HG03135 (cell line): ENCODE measurements around the gene CDIP1.

Source experiments
- ATAC-seq: cut with Tn5 transposase; IDR thresholded peaks from one replicate; pipeline ENCODE4 v1.9.1; 2021; ENCODE audit warnings: mild to moderate bottlenecking, moderate library complexity; ENCODE audit not compliant: unreplicated experiment

The CDIP1 gene

DNA sequence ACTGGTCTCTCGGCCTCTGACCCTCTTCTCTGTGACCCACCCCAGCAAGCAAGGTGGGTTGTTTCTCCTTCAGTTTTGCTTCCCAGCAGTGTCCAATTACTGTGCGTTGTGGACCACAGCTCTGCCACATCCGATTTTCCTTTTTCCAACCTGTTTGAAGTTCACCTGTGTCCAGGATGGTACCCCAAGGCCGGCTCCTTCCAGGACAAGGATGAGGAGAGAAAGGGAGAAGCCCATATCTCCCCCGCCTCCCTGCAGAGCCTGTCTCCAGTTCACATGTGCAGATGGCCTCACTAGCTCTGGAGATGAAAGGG is 77.7 kb downstream of the CDIP1 start:
- no peak for ATAC-seq
